Endodermal cell (in vitro differentiated cells): ENCODE measurements around the gene TTC28. TPM values are rescaled to one million over a fixed set of nuclear protein-coding genes. Genes with fewer than 3 reads are reported as not detected.

Source experiments
- DNase-seq: peaks from one replicate; pipeline ENCODE4 v3.0.0-alpha.2; 2017
- H3K27ac ChIP-seq: 2 replicates; pipeline ENCODE4 v1.5.1; 2013; ENCODE audit warnings: mild to moderate bottlenecking, low read depth, low read length, moderate library complexity
- H3K27me3 ChIP-seq: 2 replicates; pipeline ENCODE4 v1.6.1; 2013; ENCODE audit warnings: mild to moderate bottlenecking, low read length, moderate library complexity; ENCODE audit not compliant: insufficient read depth, control insufficient read depth, poor library complexity, severe bottlenecking
- H3K36me3 ChIP-seq: 2 replicates; pipeline ENCODE4 v1.7.0; 2013; ENCODE audit warnings: mild to moderate bottlenecking, low read length, moderate library complexity; ENCODE audit not compliant: control insufficient read depth, insufficient read depth
- H3K4me1 ChIP-seq: one replicate; pipeline ENCODE4 v1.7.0; 2013; ENCODE audit warnings: low read length; ENCODE audit not compliant: control insufficient read depth, insufficient read depth
- H3K4me3 ChIP-seq: 2 replicates; pipeline ENCODE4 v1.5.1; 2013; ENCODE audit warnings: mild to moderate bottlenecking, low read length, moderate library complexity
- H3K9ac ChIP-seq: 2 replicates; pipeline ENCODE4 v1.6.1; 2013; ENCODE audit warnings: mild to moderate bottlenecking, low read length, moderate library complexity; ENCODE audit not compliant: poor library complexity, severe bottlenecking; ENCODE audit errors: extremely low read depth
- H3K9me3 ChIP-seq: 2 replicates; pipeline ENCODE4 v1.6.1; 2013; ENCODE audit warnings: mild to moderate bottlenecking, low read length, moderate library complexity; ENCODE audit not compliant: control insufficient read depth
- H3K27ac Mint-ChIP-seq: 2 replicates; pipeline ENCODE4 v1.8.0; 2020; ENCODE audit warnings: mixed read lengths
- H3K27me3 Mint-ChIP-seq: 2 replicates; pipeline ENCODE4 v1.8.0; 2021; ENCODE audit warnings: mild to moderate bottlenecking, mixed read lengths; ENCODE audit not compliant: insufficient read depth
- H3K36me3 Mint-ChIP-seq: 2 replicates; pipeline ENCODE4 v1.8.0; 2020; ENCODE audit warnings: low read depth, mixed read lengths
- H3K4me1 Mint-ChIP-seq: 2 replicates; pipeline ENCODE4 v1.8.0; 2020; ENCODE audit warnings: mixed read lengths
- H3K4me3 Mint-ChIP-seq: 2 replicates; pipeline ENCODE4 v1.8.0; 2020; ENCODE audit warnings: mild to moderate bottlenecking, moderate library complexity, mixed read lengths
- H3K9me3 Mint-ChIP-seq: 2 replicates; pipeline ENCODE4 v1.8.0; 2020; ENCODE audit warnings: mild to moderate bottlenecking, mixed read lengths
- WGBS, 2 experiments: methylation state at CpG; one replicate each; pipeline versions ENCODE4 v1.1.5 to v1.1.7; 2013; ENCODE audit warnings: missing lambda C conversion rate in 2 of 2, mixed read lengths in 1 of 2; ENCODE audit not compliant: insufficient coverage in 1 of 2, insufficient read length in 1 of 2; 5-methylcytosine and 5-hydroxymethylcytosine counted together
- total RNA-seq, 2 donors: library from RNA; stranded (reverse); fragmentation: NEBNext Ultra II Directional in 1 of 2; extraction: Animal tissue kit (Norgen Biotek cat#: 25700) in 1 of 2; gene quantifications; 2 replicates in 1 of 2; 3 replicates in 1 of 2; pipeline ENCODE4 v1.2.1, GENCODE V29; 2021
- TF ChIP-seq, protein P1 (sequence below): fragments of 200-600 bp; sonication (generic); conservative IDR thresholded peaks from 2 replicates; pipeline ENCODE4 v1.5.0; 2021; ENCODE audit warnings: antibody characterized with exemption, mild to moderate bottlenecking

TTC28 gene
- total RNA-seq, 2 donors from 2014 or later, result 28.6 to 34.0 TPM

DNA sequence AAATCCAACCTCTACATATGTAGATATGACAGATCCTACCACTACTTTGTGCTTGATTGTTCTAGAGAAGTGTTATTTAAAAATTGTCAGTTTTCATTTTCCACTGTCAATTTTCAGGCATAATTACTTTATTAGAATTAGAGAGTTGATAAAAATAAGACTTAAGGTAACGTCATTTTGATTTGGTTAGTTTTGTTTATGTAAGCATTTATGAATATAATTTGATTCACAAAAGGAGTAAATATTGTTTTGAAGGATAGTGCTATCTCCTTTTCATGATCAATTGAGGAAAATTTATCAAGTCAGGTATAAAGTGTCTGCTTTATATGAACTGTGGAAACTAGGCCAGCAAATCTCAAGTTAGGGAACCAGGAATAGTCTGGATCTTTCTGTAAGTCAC lies 718.0 kb downstream of the TTC28 start:
- H3K27ac Mint-ChIP-seq, result no peak overlapping the region
- peaks cover 8% of the 10 kb centered on the region for H3K9me3 Mint-ChIP-seq
- H3K9me3 ChIP-seq, result no peaks in the 10 kb centered on the region
- no peak overlapping the region for H3K27ac ChIP-seq
- H3K36me3 Mint-ChIP-seq, result peaks cover 7% of the 10 kb centered on the region
- H3K4me3 Mint-ChIP-seq, result no peak overlapping the region
- H3K9ac ChIP-seq, result no peak overlapping the region
- no peak for DNase-seq
- H3K27me3 ChIP-seq, result no peaks in the 10 kb centered on the region
- no peaks in the 10 kb centered on the region for H3K27me3 Mint-ChIP-seq
- 88 to 100% methylated on average over 1 of the region's 1 CpG for WGBS, 2 experiments
- H3K4me1 ChIP-seq, result no peaks in the 10 kb centered on the region
- peaks cover 9% of the 10 kb centered on the region for H3K4me1 Mint-ChIP-seq
- TF ChIP-seq, protein P1, sequence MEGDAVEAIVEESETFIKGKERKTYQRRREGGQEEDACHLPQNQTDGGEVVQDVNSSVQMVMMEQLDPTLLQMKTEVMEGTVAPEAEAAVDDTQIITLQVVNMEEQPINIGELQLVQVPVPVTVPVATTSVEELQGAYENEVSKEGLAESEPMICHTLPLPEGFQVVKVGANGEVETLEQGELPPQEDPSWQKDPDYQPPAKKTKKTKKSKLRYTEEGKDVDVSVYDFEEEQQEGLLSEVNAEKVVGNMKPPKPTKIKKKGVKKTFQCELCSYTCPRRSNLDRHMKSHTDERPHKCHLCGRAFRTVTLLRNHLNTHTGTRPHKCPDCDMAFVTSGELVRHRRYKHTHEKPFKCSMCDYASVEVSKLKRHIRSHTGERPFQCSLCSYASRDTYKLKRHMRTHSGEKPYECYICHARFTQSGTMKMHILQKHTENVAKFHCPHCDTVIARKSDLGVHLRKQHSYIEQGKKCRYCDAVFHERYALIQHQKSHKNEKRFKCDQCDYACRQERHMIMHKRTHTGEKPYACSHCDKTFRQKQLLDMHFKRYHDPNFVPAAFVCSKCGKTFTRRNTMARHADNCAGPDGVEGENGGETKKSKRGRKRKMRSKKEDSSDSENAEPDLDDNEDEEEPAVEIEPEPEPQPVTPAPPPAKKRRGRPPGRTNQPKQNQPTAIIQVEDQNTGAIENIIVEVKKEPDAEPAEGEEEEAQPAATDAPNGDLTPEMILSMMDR, result no peak
- H3K4me3 ChIP-seq, result no peak overlapping the region
- no peaks in the 10 kb centered on the region for H3K36me3 ChIP-seq

GRCh38 chr22:27961182-27961581 lies 718.5 kb downstream of the TTC28 start:
- DNase-seq, result no peak
- 100% methylated on average over 2 of the region's 4 CpGs; no CpG with 5 or more reads in 1 of the 2 experiments for WGBS, 2 experiments
- Mint-ChIP-seq H3K36me3 (peaks cover 7% of the 10 kb centered on the region), H3K4me3 (no peak overlapping the region), H3K27me3 (no peaks in the 10 kb centered on the region), H3K27ac (no peak overlapping the region), H3K4me1 (peaks cover 9% of the 10 kb centered on the region), H3K9me3 (peaks cover 9% of the 10 kb centered on the region)
- TF ChIP-seq, protein P1, result no peak
- Histone ChIP-seq H3K4me3 (no peak overlapping the region), H3K4me1 (no peaks in the 10 kb centered on the region), H3K36me3 (no peaks in the 10 kb centered on the region), H3K27me3 (no peaks in the 10 kb centered on the region), H3K9me3 (no peaks in the 10 kb centered on the region), H3K27ac (no peak overlapping the region), H3K9ac (no peak overlapping the region)

GRCh38 chr22:27959335-27960090 lies 720.1 kb downstream of the TTC28 start:
- peaks cover 11% of the 10 kb centered on the region for H3K9me3 Mint-ChIP-seq
- H3K4me1 ChIP-seq, result no peaks in the 10 kb centered on the region
- 78 to 80% methylated on average over 8 of the region's 8 CpGs for WGBS, 2 experiments
- no peak overlapping the region for H3K4me3 ChIP-seq
- no peaks in the 10 kb centered on the region for H3K27me3 ChIP-seq
- no peak overlapping the region for H3K27ac ChIP-seq
- peaks cover 11% of the 10 kb centered on the region for H3K36me3 Mint-ChIP-seq
- no peak overlapping the region for H3K9ac ChIP-seq
- peaks cover 9% of the 10 kb centered on the region for H3K4me1 Mint-ChIP-seq
- H3K4me3 Mint-ChIP-seq, result no peak overlapping the region
- TF ChIP-seq, protein P1, result no peak
- H3K27ac Mint-ChIP-seq, result no peak overlapping the region
- H3K36me3 ChIP-seq, result no peaks in the 10 kb centered on the region
- no peaks in the 10 kb centered on the region for H3K9me3 ChIP-seq
- H3K27me3 Mint-ChIP-seq, result no peaks in the 10 kb centered on the region
- DNase-seq, result no peak
